GM10847 (cell line): ENCODE measurements around the gene SLC6A17.

Source experiments
- POLR2A ChIP-seq: IDR thresholded peaks from 2 replicates; pipeline ENCODE4 v1.6.1; 2011; ENCODE audit not compliant: insufficient read length; ENCODE audit errors: extremely low read depth

SLC6A17 gene

GRCh38 chr1:110161849-110162248 is 11.6 kb downstream of the SLC6A17 start:
- TF ChIP-seq POLR2A: no peak

- no peak for TF ChIP-seq POLR2A
Measured at GRCh38 chr1:110163591-110163990, 13.3 kb downstream of the SLC6A17 start.

GRCh38 chr1:110164725-110165350 is 14.5 kb downstream of the SLC6A17 start:
- no peak for TF ChIP-seq POLR2A

- TF ChIP-seq POLR2A: no peak
Measured at GRCh38 chr1:110165761-110166231, 15.5 kb downstream of the SLC6A17 start.

DNA sequence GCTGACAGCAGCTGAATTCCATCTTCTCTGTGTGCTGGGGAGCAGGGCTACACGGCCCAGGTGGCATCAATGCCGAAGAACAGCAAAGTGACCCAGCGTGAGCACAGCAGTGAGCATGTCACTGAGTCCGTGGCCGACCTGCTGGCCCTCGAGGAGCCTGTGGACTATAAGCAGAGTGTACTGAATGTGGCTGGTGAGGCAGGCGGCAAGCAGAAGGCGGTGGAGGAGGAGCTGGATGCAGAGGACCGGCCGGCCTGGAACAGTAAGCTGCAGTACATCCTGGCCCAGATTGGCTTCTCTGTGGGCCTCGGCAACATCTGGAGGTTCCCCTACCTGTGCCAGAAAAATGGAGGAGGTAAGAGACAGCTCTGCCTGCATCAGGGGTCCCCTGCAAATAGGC is 16.6 kb downstream of the SLC6A17 start:
- TF ChIP-seq POLR2A: no peak

DNA sequence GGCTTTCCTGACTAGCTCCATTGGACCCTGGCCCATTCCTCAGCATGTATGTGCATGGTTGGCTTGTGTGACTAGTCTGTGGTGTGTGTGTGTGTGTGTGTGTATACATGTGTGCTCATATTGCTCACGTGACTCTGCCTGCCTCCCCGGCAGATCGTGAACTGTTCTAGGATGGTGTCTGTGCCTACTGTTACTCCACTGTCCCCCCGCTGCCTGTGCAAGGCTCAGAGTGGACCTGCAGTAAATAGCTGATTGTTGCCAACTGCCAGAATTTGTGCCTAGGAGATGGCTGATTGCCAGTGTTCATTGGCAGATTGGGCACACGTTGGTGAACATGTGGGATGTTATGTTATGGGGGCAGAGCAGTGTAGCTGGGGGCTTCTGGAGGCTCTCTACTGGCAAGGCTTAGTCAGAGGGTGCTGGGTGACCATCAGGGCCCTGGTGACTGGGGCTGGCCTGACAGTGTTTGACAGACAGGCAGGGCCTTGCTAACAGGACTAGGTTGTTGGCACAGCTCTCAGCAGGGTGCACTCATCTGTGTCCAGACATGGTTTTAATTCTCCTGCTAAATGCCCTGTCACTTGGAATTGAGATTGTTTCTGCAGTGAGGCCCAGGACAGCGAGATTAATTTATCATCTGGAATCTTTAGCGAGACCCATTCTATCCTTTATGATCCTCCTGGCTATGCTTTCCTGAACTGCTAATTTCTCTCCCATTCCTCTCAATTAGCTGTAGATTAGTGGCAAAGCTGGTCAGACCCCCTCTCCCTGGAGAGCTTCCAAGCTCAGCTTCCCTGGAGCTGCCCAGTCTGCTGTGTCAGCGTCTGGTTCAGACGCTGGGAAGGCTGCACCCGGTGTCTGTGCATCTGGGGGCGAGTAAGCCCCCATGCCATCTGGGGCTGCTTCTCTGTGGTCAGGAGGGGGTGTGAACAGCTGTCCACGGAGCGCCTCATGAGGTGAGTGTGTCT is 20.8 kb downstream of the SLC6A17 start:
- no peak for TF ChIP-seq POLR2A

DNA sequence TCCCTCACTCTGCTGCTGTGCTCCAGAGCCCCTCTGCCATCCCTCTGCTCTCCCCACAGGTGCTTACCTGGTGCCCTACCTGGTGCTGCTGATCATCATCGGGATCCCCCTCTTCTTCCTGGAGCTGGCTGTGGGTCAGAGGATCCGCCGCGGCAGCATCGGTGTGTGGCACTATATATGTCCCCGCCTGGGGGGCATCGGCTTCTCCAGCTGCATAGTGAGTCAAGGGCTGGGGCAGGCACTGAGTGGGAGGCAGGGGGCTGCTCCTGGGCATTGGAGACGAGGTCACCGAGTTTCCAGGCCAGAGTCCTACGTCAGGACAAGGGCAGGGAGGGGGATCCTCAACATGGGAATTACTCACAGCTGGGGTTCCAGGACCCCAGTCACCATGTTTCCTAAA is 21.7 kb downstream of the SLC6A17 start:
- TF ChIP-seq POLR2A: no peak

- TF ChIP-seq POLR2A: no peak
Measured at GRCh38 chr1:110173466-110174105, 23.3 kb downstream of the SLC6A17 start.

- no peak for TF ChIP-seq POLR2A
Measured at GRCh38 chr1:110174961-110175360, 24.7 kb downstream of the SLC6A17 start.

- no peak for TF ChIP-seq POLR2A
Measured at GRCh38 chr1:110176299-110176956, 26.1 kb downstream of the SLC6A17 start.

- no peak for TF ChIP-seq POLR2A
Measured at GRCh38 chr1:110177775-110178174, 27.5 kb downstream of the SLC6A17 start.

- no peak for TF ChIP-seq POLR2A
Measured at GRCh38 chr1:110183642-110184167, 33.4 kb downstream of the SLC6A17 start.

GRCh38 chr1:110184446-110184845 is 34.2 kb downstream of the SLC6A17 start:
- no peak for TF ChIP-seq POLR2A

DNA sequence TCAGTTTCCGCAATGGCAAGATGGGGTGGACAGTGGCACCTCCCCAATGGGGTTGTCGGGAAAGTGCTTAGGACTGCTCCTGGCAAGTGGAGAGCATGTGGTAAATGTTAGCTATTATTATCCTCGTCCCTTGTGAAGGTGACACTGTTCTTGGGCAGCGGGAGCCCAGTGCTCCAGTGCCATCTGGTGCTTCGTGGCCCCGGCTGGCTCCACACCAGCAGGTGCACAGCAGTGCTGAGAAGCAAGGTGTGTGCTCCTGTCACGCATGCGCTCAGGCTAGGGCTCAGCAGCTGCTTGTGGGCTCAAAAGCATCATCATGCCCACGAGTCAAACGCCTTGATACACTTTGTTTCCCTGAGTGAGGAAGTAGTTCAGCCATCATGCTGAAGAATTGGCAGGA is 34.9 kb downstream of the SLC6A17 start:
- no peak for TF ChIP-seq POLR2A

DNA sequence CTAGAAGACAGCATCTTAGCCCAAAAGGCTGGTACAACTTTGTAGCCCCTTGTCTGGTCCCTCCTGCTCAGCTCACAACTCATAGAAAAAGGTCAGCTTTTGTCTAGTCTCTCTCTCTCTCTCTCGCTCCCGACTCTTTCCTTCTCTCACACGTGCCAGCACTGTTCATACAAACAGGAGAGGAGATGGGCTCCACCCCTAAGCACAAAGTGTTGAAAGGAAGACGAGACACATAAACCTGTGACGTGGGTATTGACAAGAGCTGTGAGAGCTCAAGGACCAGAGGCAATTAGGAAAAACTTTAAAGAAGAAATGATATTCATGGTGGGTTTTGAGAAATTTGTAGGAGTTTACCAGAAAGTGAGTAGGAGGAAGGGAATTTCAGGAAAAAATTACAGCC is 36.3 kb downstream of the SLC6A17 start:
- no peak for TF ChIP-seq POLR2A
